ENCODE measurements around the gene PTGFRN.

PTGFRN gene

GRCh38 chr1:116942344-116942743 is 32.6 kb downstream of the PTGFRN start:
- no peak for DNase-seq

GRCh38 chr1:116943438-116943837 is 33.7 kb downstream of the PTGFRN start:
- no peak for DNase-seq

GRCh38 chr1:116944613-116945012 is 34.9 kb downstream of the PTGFRN start:
- no peak for DNase-seq

- no peak for DNase-seq
Observed at GRCh38 chr1:116945421-116945820, 35.7 kb downstream of the PTGFRN start.

GRCh38 chr1:116945996-116946395 is 36.3 kb downstream of the PTGFRN start:
- DNase-seq, result no peak

GRCh38 chr1:116947092-116947860 is 37.6 kb downstream of the PTGFRN start:
- DNase-seq, result no peak

- DNase-seq, result peak in 2 of 56 donors; percentile 13 to 29
Observed at GRCh38 chr1:116948046-116948445, 38.3 kb downstream of the PTGFRN start.

GRCh38 chr1:116948642-116949041 is 38.9 kb downstream of the PTGFRN start:
- no peak for DNase-seq

- DNase-seq, result peak in 15 of 56 donors; percentile 7 to 62 (median 21)
Observed at GRCh38 chr1:116949213-116949985, 39.7 kb downstream of the PTGFRN start.

GRCh38 chr1:116950517-116951199 is 40.9 kb downstream of the PTGFRN start:
- no peak for DNase-seq

- no peak for DNase-seq
Observed at GRCh38 chr1:116951200-116951935, 41.7 kb downstream of the PTGFRN start.

- DNase-seq, result no peak
Observed at GRCh38 chr1:116952738-116953275, 43.1 kb downstream of the PTGFRN start.

- DNase-seq, result no peak
Observed at GRCh38 chr1:116954440-116954839, 44.7 kb downstream of the PTGFRN start.

- no peak for DNase-seq
Observed at GRCh38 chr1:116956378-116956777, 46.7 kb downstream of the PTGFRN start.

- no peak for DNase-seq
Observed at GRCh38 chr1:116957646-116958045, 47.9 kb downstream of the PTGFRN start.

GRCh38 chr1:116958110-116958509 is 48.4 kb downstream of the PTGFRN start:
- DNase-seq, result no peak

GRCh38 chr1:116958977-116959376 is 49.3 kb downstream of the PTGFRN start:
- no peak for DNase-seq

- DNase-seq, result no peak
Observed at GRCh38 chr1:116961606-116962005, 51.9 kb downstream of the PTGFRN start.

GRCh38 chr1:116962987-116963639 is 53.4 kb downstream of the PTGFRN start:
- DNase-seq, result peak in 1 of 56 donors; percentile 11

- no peak for DNase-seq
Observed at GRCh38 chr1:116966791-116967190, 57.1 kb downstream of the PTGFRN start.

GRCh38 chr1:116968724-116969123 is 59.0 kb downstream of the PTGFRN start:
- DNase-seq, result no peak
